GM20000 (cell line): ENCODE measurements around the gene CATSPERE.

Experiments used
- DNase-seq: peaks from one replicate; pipeline ENCODE4 v3.0.0; 2012; ENCODE audit warnings: low spot score
- TF ChIP-seq, protein P1 (sequence below): IDR thresholded peaks from 2 replicates; pipeline ENCODE4 v1.5.1; 2012; ENCODE audit warnings: mild to moderate bottlenecking, control low read depth; ENCODE audit errors: extremely low read depth, missing control alignments

CATSPERE gene, protein sequence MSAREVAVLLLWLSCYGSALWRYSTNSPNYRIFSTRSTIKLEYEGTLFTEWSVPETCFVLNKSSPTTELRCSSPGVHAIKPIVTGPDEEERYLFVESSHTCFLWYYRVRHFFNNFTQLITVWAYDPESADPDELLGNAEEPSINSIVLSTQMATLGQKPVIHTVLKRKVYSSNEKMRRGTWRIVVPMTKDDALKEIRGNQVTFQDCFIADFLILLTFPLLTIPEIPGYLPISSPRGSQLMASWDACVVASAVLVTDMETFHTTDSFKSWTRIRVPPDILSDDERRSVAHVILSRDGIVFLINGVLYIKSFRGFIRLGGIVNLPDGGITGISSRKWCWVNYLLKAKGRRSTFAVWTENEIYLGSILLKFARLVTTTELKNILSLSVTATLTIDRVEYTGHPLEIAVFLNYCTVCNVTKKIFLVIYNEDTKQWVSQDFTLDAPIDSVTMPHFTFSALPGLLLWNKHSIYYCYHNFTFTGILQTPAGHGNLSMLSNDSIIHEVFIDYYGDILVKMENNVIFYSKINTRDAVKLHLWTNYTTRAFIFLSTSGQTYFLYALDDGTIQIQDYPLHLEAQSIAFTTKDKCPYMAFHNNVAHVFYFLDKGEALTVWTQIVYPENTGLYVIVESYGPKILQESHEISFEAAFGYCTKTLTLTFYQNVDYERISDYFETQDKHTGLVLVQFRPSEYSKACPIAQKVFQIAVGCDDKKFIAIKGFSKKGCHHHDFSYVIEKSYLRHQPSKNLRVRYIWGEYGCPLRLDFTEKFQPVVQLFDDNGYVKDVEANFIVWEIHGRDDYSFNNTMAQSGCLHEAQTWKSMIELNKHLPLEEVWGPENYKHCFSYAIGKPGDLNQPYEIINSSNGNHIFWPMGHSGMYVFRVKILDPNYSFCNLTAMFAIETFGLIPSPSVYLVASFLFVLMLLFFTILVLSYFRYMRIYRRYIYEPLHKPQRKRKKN

GRCh38 chr1:244461245-244462071 lies at the start of gene CATSPERE:
Gene CATSPERE (plus strand): TSS chr1:244461273. CDS start chr1:244461430, 157 bp downstream.
- TF ChIP-seq, protein P1, sequence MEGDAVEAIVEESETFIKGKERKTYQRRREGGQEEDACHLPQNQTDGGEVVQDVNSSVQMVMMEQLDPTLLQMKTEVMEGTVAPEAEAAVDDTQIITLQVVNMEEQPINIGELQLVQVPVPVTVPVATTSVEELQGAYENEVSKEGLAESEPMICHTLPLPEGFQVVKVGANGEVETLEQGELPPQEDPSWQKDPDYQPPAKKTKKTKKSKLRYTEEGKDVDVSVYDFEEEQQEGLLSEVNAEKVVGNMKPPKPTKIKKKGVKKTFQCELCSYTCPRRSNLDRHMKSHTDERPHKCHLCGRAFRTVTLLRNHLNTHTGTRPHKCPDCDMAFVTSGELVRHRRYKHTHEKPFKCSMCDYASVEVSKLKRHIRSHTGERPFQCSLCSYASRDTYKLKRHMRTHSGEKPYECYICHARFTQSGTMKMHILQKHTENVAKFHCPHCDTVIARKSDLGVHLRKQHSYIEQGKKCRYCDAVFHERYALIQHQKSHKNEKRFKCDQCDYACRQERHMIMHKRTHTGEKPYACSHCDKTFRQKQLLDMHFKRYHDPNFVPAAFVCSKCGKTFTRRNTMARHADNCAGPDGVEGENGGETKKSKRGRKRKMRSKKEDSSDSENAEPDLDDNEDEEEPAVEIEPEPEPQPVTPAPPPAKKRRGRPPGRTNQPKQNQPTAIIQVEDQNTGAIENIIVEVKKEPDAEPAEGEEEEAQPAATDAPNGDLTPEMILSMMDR: no peak
- DNase-seq: peak; percentile 91

DNA sequence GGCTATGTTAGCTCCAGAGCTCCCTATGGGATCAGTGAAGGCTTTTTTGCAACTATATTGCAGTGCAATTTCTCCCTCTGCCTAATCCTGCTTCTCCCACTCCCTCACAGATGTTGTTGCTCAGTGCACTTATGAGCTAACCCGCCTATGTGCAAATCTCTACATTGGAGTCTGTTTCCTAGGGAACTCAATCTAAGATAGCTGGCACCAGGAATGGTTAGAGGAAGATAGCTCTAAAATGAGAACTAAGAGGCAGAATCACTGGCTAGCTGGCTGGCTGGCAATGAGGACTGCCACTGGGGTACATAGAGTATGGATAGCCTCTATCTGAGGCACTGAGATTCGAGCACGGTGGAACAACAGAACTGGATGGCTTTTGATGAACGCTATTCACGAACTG lies 48.9 kb upstream of the CATSPERE start:
- TF ChIP-seq, protein P1: no peak
- no peak for DNase-seq

- TF ChIP-seq, protein P1: no peak
- no peak for DNase-seq
These were observed 47.3 kb upstream of the CATSPERE start for GRCh38 chr1:244413736-244414135.

GRCh38 chr1:244414543-244414942 lies 46.5 kb upstream of the CATSPERE start:
- TF ChIP-seq, protein P1: no peak
- no peak for DNase-seq

DNA sequence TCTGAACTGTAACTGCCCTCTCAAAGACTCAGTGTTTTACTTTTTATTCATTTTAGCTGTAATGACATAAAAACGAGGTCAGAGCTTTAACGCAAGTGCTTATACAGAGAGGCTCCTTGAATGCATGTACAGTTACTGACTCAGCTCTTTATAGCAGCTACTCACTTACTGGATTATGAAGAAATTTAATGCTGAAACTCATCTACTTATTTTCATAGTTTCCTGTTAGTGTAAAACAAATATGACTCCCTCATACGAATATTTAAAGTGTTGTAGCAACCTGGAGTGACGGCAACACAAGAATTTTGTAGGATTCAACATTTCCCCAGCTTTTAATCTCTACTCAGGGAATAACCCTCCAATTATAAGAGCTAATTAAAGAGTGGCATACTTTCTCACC lies 42.0 kb upstream of the CATSPERE start:
- TF ChIP-seq, protein P1: no peak

DNA sequence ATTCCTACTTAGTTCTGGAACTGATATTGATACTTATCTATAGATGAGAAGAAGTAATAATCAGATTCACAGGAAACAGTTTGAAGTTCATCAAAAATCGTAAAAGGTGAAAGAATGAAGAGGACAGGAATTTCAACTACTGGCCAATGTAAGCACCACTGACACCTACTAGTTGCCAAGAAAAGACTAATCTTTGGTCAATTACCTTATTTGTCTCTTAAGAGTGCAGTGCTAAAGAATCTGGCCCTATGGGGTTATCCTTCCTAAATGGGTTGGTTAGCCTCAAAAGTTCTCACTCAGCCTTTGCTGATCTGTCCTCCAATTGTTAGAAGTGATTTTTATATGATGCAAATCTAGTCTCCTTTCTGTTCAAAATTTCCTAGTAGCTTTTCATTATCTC lies 38.9 kb upstream of the CATSPERE start:
- TF ChIP-seq, protein P1: no peak
- no peak for DNase-seq

More for the DNA sequence above, 42.0 kb upstream of the CATSPERE start:
- DNase-seq: no peak
